Measurements from ENCODE around the gene PHF19.

The PHF19 gene

DNA sequence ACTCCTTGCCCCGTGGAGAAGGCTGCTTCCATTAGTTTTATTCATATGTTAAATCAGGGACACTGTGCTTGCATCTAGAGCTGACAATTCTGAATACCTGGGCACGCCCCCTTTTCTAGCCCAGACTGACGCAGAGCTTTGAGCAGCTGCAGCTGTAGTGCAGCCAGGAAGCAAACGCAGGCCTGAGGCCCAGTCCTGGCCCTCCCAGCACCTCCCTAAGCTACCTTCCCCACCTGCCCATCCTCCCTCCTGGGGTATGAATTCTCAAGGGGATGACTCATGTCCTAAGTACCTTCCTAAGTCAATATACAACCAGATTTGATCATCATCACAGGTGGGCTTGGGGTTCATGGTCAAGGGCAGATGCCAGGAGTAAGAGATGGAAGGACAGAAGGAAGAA, 3.5 kb downstream of the PHF19 start:
- DNase-seq (ENCODE audit: low spot score), result no peak

DNA sequence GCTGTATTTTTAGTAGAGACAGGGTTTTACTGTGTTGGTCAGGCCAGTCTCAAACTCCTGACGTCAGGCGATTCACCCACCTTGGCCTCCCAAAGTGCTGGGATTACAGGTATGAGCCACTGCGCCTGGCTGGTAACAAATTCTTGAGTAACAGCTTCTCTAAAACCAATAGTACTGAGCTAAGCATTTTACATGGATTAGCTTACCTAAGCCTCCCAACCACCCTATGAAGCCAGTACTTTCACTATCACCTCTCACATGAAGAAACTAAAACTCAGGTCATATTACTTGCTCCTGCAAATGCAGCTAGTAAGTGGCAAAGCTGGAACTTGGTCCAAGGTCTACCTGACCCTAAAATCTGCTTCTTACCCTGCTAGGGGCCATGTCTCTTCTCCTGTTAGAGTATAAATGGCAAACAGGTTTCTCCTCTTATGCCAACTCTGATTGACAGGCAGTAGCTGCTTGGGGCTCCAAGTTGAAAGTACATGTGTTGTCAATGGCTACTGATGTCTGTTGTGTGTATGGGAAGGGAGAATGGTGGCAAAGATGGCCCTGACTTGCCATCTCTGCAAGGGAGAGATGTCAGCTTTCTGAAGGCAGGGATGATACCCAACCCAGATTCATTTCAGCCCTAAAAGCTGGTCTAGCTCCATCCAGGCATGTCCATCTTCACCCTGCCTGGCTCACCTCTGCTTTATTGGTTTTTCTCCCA, 4.0 kb downstream of the PHF19 start:
- no peak for DNase-seq (ENCODE audit: low spot score)

DNA sequence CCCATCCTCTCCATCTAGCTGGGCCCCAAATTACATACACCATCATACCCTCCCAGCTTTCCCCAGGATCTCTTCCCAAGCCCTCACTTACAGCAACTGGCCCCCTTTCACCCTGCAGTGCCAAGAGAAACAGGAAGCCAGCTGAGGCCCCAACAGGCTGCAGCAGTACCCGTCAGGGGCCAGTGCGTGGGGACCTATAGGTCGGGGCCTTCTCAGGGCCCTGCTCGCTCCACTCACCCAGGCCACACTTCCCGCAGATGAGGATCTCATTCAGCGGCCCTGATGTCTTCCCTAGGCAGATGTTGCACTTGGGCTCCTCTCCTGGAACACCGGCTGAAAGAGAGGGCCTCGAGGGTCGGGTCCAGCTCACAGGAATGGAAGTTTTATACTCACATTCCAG, 6.8 kb downstream of the PHF19 start:
- DNase-seq (ENCODE audit: low spot score), result no peak

DNA sequence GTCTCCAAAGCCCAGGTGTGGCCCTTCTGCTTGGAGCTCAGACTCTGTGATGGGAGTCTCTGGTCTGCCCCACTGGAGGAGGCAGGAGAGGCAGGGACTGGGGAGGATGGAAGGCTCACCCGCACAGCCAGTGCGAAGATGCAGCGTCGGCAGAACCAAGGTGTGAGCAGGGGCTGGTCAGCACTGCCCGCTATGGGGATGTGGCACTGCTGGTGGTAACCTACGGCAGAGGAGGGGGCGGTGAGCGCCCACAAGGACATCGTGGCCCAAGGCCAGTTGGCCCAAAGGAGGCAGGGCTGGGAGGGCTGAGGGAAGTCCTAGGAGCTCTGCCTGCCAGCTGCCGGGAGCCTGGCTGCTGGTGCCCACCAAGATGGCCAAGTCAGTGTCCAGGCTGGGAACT, 7.3 kb downstream of the PHF19 start:
- peak; percentile 9 for DNase-seq (ENCODE audit: low spot score)

DNA sequence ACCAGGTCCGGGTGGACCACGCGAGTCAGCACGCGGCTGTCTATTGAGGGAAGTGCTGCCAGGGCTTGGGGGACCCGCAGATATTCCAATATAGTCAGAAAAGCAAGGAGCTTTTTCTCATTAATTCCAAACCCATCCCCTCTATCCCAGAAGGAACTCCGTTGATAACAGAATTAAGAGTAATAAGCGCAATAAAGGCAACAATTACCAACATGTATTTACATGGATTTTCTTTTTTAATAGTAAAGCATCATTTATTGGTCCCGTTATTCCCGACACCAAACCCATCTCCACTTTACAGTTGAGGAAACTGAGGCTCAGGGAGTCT, 7.7 kb downstream of the PHF19 start:
- DNase-seq (ENCODE audit: low spot score), result no peak

DNA sequence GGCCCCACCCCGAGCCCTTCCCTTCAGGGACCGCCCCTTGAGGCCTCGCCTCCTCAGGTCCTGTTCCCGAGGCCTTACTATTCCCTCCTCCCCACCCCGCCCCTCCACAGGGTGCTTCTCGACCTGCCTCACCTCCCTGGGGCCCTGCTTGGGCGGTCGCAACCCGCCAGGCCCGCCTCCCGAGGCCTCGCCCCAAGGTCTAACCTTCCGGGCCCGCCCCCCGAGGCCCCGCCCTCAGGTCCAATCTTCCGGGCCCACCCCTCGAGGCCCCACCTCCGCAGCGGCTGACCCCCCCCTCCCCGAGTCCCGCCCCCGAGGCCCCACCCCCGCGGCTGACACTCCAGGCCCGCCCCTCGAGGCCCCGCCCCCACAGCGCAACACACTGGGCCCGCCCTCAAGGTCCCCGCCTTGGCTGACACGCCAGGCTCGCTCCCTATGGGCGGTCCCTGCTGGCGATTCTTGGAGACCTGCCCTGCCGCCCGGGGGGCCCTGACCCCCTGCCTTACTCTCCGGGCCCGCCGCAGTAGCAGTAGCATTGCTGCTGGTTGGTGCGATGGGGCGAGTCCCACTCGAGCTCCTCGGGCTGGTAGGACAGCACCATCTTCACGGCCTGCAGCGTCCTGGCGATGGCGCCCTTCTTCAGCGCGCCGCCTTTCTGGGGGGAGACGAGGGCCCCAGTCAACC, 8.2 kb downstream of the PHF19 start:
- peak; percentile 92 for DNase-seq (ENCODE audit: low spot score)

DNA sequence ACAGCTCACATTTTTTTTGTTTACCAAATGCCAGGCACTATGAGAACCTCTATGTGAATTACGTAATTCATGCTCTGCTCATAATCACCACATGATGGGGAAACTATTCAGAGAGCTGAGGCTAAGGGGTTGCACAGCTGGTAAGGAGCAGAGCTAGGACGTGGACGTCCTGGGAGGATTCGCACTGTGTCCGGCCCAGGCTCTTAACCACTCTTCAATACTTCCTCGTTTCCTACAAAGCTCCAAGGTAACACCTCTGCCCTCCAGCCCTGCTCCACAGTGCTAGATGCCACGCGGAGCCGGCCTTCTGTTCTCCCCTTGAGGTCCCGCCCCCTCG, 8.7 kb downstream of the PHF19 start:
- no peak for DNase-seq (ENCODE audit: low spot score)

DNA sequence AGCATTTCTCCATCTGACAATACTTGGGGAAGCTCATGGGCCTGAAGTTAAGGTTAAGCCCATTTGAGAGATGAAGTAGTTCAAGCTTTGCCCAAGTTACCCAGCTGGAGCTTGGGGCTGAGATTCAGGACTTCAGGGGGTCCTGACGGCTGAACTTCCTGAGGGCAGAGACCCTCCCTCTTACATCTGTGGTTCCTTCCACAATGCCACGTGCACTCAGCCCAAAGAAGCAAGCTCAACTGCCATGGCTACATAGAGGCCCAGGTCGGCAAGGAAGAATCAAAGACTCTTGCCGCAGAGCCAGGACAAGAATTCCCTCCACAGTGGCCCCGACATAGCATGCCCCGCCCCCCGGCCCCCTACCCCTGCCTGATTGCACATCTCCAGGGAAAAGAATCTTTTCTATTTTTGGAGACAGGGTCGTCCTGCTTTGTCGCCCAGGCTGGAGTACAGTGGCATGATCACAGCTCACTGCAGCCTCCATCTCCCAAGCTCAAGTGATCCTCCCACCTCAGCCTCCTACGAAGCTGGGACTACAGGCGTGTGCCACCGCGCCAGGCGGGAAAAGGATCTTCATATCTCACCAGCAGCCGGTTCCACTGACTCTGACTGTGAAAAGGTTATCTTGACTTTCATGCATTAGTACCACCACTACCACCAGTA, 9.2 kb downstream of the PHF19 start:
- no peak for DNase-seq (ENCODE audit: low spot score)

DNA sequence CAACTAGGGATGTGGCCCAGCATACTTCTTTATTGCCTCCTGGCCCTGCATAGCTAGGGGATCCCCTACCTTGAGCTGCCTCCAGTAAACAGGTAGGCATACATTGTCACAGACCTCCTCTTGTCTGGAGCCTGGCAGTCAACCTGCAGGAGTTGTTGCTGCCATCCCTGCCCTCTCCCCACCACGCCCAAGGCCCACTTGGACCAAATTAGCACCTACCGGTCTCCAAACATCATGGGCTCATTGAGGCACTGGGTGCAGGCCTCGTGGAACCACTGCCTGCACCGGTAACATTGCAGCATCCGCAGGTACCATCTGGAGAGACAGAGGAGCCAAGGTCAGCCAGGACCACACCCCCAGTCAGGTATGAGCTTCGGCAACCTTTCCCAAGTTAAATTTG, 10.3 kb downstream of the PHF19 start:
- no peak for DNase-seq (ENCODE audit: low spot score)

DNA sequence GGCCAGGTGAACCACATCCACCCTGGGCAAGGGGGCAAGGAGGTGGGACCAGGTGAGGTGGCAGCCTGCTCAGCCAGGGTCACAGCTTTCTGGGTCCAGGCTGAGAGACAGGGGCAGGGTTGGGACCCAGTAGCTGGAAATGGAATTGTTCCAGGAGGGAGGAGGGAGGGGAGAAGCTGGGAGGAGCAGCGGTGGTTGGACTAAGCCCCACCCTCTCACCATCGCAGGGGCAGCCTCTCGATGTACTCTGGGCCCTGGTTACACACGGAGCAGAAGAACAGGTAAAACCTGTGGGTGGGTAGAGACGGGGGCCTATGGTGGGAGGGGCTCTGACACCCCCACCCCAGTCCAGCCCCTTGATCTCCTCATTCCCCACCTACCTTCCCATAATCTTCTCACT, 11.2 kb downstream of the PHF19 start:
- no peak for DNase-seq (ENCODE audit: low spot score)

DNA sequence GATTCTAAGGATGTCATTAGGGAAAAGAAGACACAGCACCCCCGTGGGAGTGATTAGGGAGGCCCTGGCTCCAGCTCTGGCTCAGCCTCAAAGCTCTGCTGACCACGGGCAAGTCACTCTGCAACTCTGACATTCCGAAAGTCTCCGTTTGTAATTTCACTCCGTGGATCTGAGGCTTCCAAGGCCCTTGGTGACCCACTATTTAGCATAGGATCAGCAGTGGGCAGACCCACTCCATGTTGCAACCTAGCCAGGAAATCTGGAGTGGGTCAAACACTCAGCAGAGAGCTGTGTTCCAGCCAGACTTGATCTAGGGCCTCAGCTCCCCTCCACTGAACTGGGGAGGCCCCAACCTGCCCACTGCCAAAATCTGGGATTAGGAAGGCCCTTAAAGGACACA, 11.8 kb downstream of the PHF19 start:
- no peak for DNase-seq (ENCODE audit: low spot score)

DNA sequence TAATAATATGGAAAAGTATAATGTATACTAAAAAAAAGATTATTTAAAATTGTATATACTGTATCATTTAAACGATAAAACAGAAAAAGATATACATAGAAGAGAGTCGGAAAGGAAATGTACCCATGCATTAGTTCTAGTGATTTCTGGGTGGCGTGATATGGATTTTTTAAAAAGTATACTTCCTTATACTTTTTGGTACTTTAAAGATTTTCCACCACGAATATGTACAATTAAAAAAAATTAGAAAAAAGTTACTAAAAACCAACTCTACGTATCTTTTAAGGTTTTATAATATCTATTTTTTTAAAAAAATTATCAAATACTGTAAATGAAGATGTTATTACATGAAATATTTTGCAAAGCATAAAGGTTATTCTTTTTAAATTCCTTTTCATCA, 12.3 kb downstream of the PHF19 start:
- no peak for DNase-seq (ENCODE audit: low spot score)

DNA sequence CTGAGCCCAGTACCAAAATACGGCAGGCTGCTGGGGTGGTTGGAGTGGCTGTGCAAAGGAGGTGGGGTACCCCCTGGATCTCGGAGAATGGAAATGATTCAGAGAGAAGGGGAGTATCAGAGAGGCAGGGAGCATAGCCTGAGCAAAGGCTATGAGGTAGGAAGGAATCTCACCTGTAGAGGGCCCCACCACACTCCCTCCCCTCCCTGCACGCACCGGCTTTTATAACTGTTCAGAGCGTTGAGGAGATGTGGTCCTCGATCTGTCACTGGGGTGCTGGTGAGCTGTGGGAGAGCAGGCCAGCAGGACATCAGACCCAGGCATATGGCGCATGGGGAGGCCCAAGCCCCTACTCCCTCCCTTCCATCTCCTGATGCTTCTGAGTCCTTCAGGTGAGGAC, 13.2 kb downstream of the PHF19 start:
- no peak for DNase-seq (ENCODE audit: low spot score)

DNA sequence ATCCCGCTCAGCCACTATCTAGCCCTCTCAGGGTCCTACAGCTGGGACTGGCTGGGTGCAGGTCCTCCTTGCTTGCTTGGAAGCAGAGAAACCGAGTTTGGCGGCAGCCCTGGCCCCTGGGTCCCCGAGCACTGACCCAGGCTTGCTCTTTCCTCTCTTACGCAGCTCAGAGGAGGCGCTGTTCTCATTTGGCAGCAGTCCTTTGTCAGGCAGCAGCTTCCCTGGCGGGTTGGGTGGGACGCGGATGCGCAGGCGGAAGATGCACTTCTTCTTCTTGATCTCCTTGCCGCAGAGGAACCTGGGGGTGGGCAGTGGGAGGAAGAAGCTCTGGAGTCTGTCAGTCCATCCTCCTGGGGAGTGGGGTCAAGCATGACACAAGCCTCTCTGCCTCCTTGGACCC, 14.5 kb downstream of the PHF19 start:
- no peak for DNase-seq (ENCODE audit: low spot score)

DNA sequence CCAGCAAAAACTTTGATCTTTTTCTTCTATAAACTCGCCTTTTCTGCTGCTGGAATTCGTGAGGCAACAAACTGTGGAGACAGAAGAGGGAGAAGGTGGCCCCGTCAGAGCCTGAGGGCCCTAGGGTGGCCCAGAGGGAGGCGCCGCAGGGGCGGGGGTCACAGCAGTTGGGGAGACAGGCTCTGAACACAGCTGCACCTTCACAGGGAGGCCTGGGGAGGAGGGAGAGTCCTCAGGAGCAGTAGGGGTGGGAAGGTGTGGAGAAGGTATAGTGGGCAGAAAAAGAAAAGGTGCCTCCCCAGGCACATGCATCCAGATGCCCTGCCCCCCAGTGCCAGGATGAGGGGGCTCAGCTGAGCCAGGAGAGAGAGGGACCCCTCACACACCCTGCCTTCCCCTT, 15.1 kb downstream of the PHF19 start:
- DNase-seq (ENCODE audit: low spot score), result no peak

DNA sequence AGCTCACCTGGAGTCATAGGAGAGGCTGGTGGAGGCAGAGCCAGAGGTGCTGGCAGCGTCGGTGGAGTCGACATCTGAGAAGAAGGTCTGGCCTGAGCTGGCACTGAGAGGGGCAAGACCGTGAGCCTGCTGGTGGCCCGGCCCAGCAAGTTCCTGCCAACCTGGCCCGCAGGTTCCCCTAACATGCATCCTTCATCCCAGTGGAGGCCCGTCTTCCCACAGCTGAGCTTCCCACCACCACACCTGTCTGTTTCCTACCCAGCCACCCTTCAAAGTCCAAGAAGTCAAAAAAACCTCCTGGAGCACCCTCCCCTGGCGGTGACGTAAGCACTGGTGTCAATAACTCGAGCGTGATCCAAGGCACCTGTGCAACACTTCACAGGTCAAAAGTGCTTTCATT, 16.9 kb downstream of the PHF19 start:
- DNase-seq (ENCODE audit: low spot score), result no peak

DNA sequence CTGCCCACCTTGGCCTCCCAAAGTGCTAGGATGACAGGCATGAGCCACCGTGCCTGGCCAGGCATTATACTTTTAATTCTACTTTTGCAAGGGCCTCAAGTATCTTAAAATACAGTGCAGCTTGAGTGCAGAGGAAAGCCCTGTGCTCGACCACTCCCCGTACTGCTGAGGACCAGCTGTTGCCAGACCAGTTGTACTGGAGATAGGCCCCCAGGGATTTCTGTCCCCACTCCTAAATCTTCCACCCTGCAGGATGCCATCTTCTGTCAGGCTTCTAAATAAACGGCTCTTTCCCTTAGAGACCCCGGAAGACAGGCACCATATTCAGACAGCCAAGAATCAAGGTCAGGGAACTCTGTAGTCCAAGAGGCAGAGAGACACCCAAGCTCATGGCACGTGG, 17.6 kb downstream of the PHF19 start:
- DNase-seq (ENCODE audit: low spot score), result no peak

DNA sequence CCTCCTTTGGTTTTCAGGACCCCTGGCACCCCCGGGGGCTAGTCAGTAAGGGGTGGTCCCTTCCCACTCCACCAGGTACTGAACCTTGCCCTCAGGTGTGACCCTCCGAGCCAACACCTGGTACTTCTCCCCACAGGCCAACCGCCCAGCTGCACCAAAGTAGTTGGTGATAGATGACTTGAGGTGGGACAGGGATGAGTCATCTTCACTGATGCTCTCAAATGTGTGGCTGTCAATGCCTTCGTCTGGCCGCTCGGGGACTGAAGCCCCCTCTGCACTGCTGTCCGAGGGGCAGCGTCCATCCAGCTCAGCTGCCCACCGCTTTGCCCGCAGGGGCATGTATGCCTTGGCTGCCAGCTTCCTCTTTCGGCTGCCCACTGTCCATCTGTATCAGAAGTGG, 19.1 kb downstream of the PHF19 start:
- no peak for DNase-seq (ENCODE audit: low spot score)

DNA sequence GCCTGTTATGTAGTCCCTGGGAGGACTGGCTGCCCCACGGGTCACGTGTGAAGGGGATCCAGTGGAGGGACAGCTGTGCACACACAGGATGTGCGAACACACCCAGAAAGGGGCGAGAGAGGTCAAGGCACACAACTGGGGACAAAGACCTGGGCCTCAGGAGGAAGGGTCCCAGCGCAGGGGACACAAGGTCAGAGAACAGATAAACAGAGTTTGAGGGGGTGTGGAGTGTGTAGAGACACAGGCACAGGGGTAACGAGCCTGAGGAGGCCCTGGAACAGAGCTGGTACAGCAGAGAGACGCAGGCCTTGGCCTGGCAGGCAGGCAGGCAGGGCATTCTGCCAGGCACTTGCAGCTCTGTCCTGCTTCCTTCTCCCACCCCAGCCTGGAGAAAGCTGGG, 19.5 kb downstream of the PHF19 start:
- no peak for DNase-seq (ENCODE audit: low spot score)

DNA sequence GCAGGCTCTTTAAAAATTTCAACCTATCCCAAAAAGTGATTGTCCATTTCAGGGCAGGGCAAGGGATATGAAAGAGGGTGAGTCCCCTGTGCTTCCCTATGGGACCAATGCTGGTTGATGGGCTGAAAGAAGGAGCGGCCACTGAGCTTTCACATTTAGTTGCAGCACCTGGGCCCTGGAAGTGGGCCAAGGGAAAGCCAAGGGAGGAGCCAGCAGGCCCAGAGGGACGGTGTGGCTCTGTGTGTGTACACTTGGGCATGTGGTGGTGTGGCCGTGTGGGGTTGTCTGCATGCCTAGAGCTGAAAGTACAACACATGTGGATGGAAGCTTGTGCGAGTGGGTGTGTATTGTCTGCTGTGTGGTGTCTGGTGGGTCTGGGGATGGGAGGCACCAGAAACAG, 20.3 kb downstream of the PHF19 start:
- no peak for DNase-seq (ENCODE audit: low spot score)

DNA sequence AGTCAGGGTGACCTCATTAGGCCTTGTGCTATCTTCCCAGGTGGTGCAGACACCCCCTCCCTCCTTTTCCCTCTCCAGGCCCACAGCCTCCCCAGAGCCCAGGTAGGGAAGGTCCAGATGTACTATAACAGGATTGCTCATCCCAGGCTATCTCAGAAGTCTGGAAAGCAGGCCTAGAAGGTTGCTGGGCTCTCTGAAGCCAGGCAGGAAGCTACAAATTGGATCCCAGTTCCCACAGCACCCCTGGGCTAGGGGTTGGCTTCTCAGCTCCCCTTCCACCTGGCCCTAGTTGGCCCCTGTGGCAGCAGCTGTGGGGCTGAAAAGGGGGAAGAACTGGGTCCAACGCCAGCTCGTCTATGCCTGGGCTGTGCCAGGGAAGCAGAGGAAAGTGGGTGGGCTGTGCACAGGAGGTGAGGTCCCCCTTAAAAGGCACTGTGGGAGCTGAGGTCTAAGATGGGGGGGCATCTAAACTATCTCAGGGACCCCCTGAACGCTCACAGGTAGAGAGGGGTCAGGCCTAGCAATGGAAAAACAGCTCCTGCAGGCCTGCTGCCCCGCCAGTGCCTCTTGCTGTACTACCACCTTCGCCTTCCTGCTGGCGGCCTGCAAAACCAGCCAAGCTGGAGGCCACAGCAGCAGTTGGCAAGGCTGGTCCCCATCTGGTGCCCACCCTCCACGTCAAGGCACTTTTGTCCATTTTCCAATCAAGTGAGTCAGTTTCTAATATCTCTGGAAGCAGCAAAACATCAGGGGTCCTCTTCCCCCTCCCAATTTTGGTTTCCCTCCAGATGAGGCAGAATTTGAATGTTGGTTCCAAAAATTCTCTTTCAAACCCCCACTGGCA, 20.9 kb downstream of the PHF19 start:
- DNase-seq (ENCODE audit: low spot score), result no peak

DNA sequence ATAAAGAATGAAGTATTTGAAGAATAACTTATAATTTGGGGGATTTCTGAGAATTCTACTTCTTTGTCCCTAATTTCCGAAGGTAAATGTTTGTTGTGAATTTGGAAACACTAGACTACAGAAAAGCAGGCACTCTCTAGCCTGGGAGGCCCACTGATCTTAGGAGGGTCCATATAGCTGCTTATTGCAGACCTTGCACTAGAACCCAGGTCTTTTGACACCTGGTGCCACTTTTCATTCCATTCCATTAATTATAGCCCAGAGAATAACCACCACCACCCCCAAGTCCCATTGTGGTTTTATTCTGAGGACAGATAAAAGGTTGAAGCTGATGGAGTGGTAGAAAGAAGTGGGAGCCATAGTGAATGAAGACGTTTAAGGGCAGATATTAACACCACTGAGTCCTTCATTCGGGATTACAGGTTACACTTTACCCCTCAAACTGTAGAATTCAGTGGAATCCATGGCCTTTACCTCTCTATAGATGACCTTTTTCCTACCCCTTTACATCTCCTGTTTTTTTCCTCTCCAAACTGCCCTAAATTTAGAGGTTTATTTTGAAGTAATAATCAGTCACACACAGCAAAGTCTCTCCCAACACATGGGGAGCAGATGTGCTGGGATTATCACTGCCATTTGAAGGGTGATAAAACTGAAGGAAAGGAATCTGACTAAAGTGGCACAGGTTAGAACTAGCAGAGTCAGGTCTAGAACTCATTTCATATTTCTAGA, 22.2 kb downstream of the PHF19 start:
- DNase-seq (ENCODE audit: low spot score), result no peak

Measured in globus pallidus (tissue), 1 donor.